ENCODE measurements around the gene STAC3.

DNA sequence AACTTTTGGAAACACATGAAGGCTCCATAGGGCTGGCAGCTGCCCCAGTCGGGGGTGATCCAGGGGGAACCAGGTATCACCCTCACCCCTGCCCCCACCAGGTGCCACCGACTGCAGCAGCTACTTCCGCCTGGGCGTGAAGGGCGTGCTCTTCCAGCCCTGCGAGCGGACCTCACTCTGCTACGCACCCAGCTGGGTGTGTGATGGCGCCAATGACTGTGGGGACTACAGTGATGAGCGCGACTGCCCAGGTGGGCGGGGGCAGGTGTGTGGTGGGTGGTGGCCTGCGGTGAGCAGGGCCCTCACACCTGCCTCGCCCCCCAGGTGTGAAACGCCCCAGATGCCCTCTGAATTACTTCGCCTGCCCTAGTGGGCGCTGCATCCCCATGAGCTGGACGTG lies 56.7 kb downstream of the STAC3 start:
- TF ChIP-seq, protein P1, sequence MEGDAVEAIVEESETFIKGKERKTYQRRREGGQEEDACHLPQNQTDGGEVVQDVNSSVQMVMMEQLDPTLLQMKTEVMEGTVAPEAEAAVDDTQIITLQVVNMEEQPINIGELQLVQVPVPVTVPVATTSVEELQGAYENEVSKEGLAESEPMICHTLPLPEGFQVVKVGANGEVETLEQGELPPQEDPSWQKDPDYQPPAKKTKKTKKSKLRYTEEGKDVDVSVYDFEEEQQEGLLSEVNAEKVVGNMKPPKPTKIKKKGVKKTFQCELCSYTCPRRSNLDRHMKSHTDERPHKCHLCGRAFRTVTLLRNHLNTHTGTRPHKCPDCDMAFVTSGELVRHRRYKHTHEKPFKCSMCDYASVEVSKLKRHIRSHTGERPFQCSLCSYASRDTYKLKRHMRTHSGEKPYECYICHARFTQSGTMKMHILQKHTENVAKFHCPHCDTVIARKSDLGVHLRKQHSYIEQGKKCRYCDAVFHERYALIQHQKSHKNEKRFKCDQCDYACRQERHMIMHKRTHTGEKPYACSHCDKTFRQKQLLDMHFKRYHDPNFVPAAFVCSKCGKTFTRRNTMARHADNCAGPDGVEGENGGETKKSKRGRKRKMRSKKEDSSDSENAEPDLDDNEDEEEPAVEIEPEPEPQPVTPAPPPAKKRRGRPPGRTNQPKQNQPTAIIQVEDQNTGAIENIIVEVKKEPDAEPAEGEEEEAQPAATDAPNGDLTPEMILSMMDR (IDR thresholded peaks at IDR 0.05 in 2 of 3, conservative IDR thresholded peaks at IDR 0.05 in 1 of 3; ENCODE audit: borderline replicate concordance in 1 of 3, insufficient read depth in 1 of 3, low read depth in 2 of 3, low read length in 2 of 3) = no peak
- no peak for TF ChIP-seq EZH2 (IDR thresholded peaks at IDR 0.05)
- TF ChIP-seq, protein P2, sequence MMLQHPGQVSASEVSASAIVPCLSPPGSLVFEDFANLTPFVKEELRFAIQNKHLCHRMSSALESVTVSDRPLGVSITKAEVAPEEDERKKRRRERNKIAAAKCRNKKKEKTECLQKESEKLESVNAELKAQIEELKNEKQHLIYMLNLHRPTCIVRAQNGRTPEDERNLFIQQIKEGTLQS (IDR thresholded peaks at IDR 0.05) = no peak
- TF ChIP-seq, protein P3, sequence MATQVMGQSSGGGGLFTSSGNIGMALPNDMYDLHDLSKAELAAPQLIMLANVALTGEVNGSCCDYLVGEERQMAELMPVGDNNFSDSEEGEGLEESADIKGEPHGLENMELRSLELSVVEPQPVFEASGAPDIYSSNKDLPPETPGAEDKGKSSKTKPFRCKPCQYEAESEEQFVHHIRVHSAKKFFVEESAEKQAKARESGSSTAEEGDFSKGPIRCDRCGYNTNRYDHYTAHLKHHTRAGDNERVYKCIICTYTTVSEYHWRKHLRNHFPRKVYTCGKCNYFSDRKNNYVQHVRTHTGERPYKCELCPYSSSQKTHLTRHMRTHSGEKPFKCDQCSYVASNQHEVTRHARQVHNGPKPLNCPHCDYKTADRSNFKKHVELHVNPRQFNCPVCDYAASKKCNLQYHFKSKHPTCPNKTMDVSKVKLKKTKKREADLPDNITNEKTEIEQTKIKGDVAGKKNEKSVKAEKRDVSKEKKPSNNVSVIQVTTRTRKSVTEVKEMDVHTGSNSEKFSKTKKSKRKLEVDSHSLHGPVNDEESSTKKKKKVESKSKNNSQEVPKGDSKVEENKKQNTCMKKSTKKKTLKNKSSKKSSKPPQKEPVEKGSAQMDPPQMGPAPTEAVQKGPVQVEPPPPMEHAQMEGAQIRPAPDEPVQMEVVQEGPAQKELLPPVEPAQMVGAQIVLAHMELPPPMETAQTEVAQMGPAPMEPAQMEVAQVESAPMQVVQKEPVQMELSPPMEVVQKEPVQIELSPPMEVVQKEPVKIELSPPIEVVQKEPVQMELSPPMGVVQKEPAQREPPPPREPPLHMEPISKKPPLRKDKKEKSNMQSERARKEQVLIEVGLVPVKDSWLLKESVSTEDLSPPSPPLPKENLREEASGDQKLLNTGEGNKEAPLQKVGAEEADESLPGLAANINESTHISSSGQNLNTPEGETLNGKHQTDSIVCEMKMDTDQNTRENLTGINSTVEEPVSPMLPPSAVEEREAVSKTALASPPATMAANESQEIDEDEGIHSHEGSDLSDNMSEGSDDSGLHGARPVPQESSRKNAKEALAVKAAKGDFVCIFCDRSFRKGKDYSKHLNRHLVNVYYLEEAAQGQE (IDR thresholded peaks at IDR 0.05; ENCODE audit: low read depth) = no peak
- no peak for TF ChIP-seq SIN3A (IDR thresholded peaks at IDR 0.05; ENCODE audit: low read depth)
- no peak for TF ChIP-seq POLR2AphosphoS5 (IDR thresholded peaks at IDR 0.05; ENCODE audit: low read depth, low read length)
- TF ChIP-seq RAD21 (IDR thresholded peaks at IDR 0.05; ENCODE audit: low read depth) = no peak
- TF ChIP-seq POLR2A (IDR thresholded peaks at IDR 0.05; ENCODE audit: borderline replicate concordance, extremely low read depth, insufficient read depth, insufficient read length) = no peak
- TF ChIP-seq TCF7L2 (IDR thresholded peaks at IDR 0.05; ENCODE audit: borderline replicate concordance, extremely low read depth, insufficient read depth, insufficient read length) = no peak
- no peak for TF ChIP-seq EZH2phosphoT487 (IDR thresholded peaks at IDR 0.05; ENCODE audit: borderline replicate concordance)
- no peak for TF ChIP-seq ZNF274 (IDR thresholded peaks at IDR 0.05; ENCODE audit: low read depth, low read length)
